Smooth muscle cell (in vitro differentiated cells): ENCODE results near the gene GLS. TPM values are rescaled to one million over a fixed set of nuclear protein-coding genes. Genes with fewer than 3 reads are reported as not detected.

Experiments
- DNase-seq: peaks from one replicate; lab custom pipeline; 2025; ENCODE audit not compliant: unreplicated experiment; lab: John Stamatoyannopoulos, UW
- H2AFZ ChIP-seq: fragments of 200-600 bp; sonication (generic); 2 replicates; pipeline ENCODE4 v1.6.0; 2016; ENCODE audit warnings: antibody characterized with exemption, low read depth, mild to moderate bottlenecking
- H3F3A ChIP-seq: fragments of 200-600 bp; sonication (generic); 2 replicates; pipeline ENCODE4 v1.6.0; 2017; ENCODE audit warnings: antibody characterized with exemption, low read depth
- H3K27ac ChIP-seq: fragments of 200-600 bp; sonication (generic); 2 replicates; pipeline ENCODE4 v1.5.1; 2016; ENCODE audit warnings: low read depth, mild to moderate bottlenecking
- H3K27me3 ChIP-seq: fragments of 200-600 bp; sonication (generic); 2 replicates; pipeline ENCODE4 v1.6.1; 2016; ENCODE audit warnings: low read depth, mild to moderate bottlenecking
- H3K36me3 ChIP-seq: fragments of 200-600 bp; sonication (generic); 2 replicates; pipeline ENCODE4 v1.5.1; 2016; ENCODE audit warnings: low read depth
- H3K4me1 ChIP-seq: fragments of 200-600 bp; sonication (generic); 2 replicates; pipeline ENCODE4 v1.5.1; 2016; ENCODE audit warnings: low read depth
- H3K4me2 ChIP-seq: fragments of 200-600 bp; sonication (generic); 2 replicates; pipeline ENCODE4 v1.6.0; 2016; ENCODE audit warnings: mild to moderate bottlenecking
- H3K4me3 ChIP-seq: fragments of 200-600 bp; sonication (generic); 2 replicates; pipeline ENCODE4 v1.5.1; 2016; ENCODE audit warnings: mild to moderate bottlenecking
- H3K79me2 ChIP-seq: fragments of 200-600 bp; sonication (generic); 2 replicates; pipeline ENCODE4 v1.6.0; 2016; ENCODE audit warnings: low read depth, mild to moderate bottlenecking
- H3K9ac ChIP-seq: fragments of 200-600 bp; sonication (generic); 2 replicates; pipeline ENCODE4 v1.6.0; 2016; ENCODE audit warnings: low read depth
- H3K9me3 ChIP-seq: fragments of 200-600 bp; sonication (generic); replicated peaks from 2 replicates; pipeline ENCODE4 v1.5.1; 2016; ENCODE audit warnings: low read depth
- H4K20me1 ChIP-seq: fragments of 200-600 bp; sonication (generic); 2 replicates; pipeline ENCODE4 v1.6.0; 2016; ENCODE audit warnings: low read depth
- WGBS: methylation state at CpG from one replicate; pipeline ENCODE4 v1.1.7; 2016; ENCODE audit warnings: low lambda C conversion rate; 5-methylcytosine and 5-hydroxymethylcytosine counted together
- polyA plus RNA-seq: library from polyadenylated mRNA; unstranded; fragments of >200 nt; fragmentation: Nextera tagmentation; extraction: Ambion mirVana; gene quantifications from 2 replicates; pipeline ENCODE4 v1.2.1, GENCODE V29; 2016
- total RNA-seq: library from RNA; depleted of rRNA; stranded (reverse); fragments of >200 nt; gene quantifications from 2 replicates; pipeline ENCODE4 v1.2.3, GENCODE V29; 2014
- TF ChIP-seq, protein P1 (sequence below): fragments of 200-600 bp; sonication (generic); IDR thresholded peaks from 2 replicates; pipeline ENCODE4 v1.5.1; 2017; ENCODE audit warnings: borderline replicate concordance, mild to moderate bottlenecking, antibody characterized with exemption; ENCODE audit not compliant: insufficient read depth, poor library complexity, severe bottlenecking

The GLS gene
- total RNA-seq (454 and 515 TPM in 2 replicates), polyA plus RNA-seq (76.2 and 114 TPM in 2 replicates)

- Histone ChIP-seq H3K4me2 (peak within 1 kb of the TSS; percentile 93), H3K27ac (peak within 1 kb of the TSS; percentile 97), H3K27me3 (no peaks in the 10 kb centered on the region), H3K36me3 (no peaks in the 10 kb centered on the region), H3K9ac (peak within 1 kb of the TSS; percentile 92), H3K79me2 (peaks cover 49% of the 10 kb centered on the region), H3K4me1 (peaks cover 28% of the 10 kb centered on the region), H4K20me1 (peaks cover 48% of the 10 kb centered on the region), H3F3A (no peaks in the 10 kb centered on the region), H3K9me3 (no peaks in the 10 kb centered on the region), H2AFZ (peak within 1 kb of the TSS; percentile 69), H3K4me3 (peak within 1 kb of the TSS; percentile 79)
- under 1% methylated on average over 55 of the region's 56 CpGs for WGBS
- TF ChIP-seq, protein P1, sequence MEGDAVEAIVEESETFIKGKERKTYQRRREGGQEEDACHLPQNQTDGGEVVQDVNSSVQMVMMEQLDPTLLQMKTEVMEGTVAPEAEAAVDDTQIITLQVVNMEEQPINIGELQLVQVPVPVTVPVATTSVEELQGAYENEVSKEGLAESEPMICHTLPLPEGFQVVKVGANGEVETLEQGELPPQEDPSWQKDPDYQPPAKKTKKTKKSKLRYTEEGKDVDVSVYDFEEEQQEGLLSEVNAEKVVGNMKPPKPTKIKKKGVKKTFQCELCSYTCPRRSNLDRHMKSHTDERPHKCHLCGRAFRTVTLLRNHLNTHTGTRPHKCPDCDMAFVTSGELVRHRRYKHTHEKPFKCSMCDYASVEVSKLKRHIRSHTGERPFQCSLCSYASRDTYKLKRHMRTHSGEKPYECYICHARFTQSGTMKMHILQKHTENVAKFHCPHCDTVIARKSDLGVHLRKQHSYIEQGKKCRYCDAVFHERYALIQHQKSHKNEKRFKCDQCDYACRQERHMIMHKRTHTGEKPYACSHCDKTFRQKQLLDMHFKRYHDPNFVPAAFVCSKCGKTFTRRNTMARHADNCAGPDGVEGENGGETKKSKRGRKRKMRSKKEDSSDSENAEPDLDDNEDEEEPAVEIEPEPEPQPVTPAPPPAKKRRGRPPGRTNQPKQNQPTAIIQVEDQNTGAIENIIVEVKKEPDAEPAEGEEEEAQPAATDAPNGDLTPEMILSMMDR = no peak
- DNase-seq = peak; percentile 84
Measured at GRCh38 chr2:190880378-190881083, at the start of gene GLS. TSS of gene GLS (plus strand) at chr2:190880821. CDS start at chr2:190881085, 264 bp downstream.

DNA sequence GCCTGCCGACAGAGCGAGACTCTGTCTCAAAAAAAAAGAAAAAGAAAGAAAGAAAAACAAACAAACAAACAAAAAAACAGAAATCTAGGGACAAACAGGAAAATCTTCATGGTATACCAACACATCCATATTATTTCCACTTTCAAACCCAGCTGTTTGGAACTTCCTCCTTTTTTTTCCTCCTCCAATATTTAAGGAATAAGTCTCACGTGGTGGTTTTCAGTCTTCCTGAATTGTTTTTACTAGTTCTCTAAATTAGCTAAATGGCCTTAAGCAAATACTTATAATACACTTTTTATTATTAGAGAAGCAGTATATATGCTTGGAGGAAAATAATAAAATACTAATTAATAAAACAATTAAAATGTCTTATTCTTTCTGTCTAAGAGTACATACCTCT, 48.7 kb upstream of the GLS start:
- Histone ChIP-seq H3K36me3 (no peaks in the 10 kb centered on the region), H3K9ac (no peak overlapping the region), H3K4me1 (peaks cover 8% of the 10 kb centered on the region), H2AFZ (no peak overlapping the region), H3K4me3 (no peak overlapping the region), H3K27me3 (no peaks in the 10 kb centered on the region), H4K20me1 (no peaks in the 10 kb centered on the region), H3K9me3 (no peaks in the 10 kb centered on the region), H3F3A (no peaks in the 10 kb centered on the region), H3K27ac (no peak overlapping the region), H3K79me2 (no peaks in the 10 kb centered on the region), H3K4me2 (no peak overlapping the region)
- TF ChIP-seq, protein P1 = no peak
- no peak for DNase-seq
- 92% methylated on average over 3 of the region's 3 CpGs for WGBS

DNA sequence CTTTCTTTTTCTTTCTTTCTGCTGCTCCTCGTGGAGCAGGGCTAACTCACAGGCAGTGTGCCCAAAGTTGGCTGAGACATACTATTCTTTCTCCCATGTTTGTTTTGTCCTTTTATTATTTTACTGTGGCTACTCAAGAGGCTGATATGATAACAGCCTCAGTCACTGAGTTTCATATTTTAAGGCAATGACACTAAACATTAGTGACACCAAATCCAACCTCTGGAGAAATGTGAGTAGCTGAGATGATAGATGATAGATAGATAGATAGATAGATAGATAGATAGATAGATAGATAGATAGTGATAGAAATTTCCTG, 45.8 kb upstream of the GLS start:
- Histone ChIP-seq H3K4me3 (no peak overlapping the region), H4K20me1 (no peaks in the 10 kb centered on the region), H3K9ac (peak overlapping the region; percentile 52), H3K4me2 (peak overlapping the region; percentile 73), H2AFZ (peak overlapping the region; percentile 9), H3F3A (peaks cover 3% of the 10 kb centered on the region), H3K79me2 (no peaks in the 10 kb centered on the region), H3K36me3 (no peaks in the 10 kb centered on the region), H3K4me1 (peaks cover 13% of the 10 kb centered on the region), H3K27me3 (no peaks in the 10 kb centered on the region), H3K27ac (peak overlapping the region; percentile 97), H3K9me3 (no peaks in the 10 kb centered on the region)
- TF ChIP-seq, protein P1 = no peak
- no peak for DNase-seq
- WGBS = 56% methylated on average over 1 of the region's 1 CpG
